EH (cell line): ENCODE data around the gene CREB3L4.

Source experiments
- DNase-seq: peaks from one replicate; pipeline ENCODE4 v3.0.0-alpha.2; 2015; ENCODE audit warnings: low read depth

CREB3L4 gene

DNA sequence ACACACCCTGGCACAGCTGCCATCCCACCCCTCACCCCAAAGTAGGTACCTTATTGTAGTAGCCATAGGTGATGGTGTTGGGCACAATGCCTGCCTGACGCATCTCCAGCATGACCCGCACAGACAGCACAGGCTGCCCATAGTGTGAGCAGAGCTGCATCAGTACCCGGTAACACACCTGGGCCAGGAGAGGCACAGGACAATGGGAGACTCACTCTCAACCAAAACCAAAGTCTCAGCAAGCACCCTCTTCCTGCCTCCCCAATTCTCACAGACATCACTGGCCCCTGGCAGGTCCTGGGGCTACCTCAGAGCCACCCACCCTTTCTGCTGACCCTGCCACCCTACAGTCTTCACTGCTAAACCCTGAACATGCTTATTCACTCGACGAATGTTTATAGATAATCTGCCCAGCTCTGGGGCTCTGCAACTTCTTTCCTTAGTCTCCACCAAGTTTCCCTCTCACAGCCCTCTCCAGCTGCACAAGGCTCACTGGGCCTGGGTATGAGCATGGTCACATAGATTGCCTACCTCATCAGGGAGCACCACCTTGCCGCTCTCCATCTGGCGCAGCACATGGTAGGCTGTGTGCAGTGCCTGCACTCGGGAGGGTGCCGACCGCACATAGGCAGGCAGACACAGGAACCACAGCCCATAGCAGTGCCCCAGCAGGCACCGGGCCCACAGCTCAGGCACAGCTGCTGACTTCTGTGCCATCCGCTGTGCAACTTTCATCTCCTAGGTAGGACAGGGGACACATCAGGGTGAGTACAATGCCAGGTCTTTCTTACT is 31.5 kb upstream of the CREB3L4 start:
- DNase-seq, result no peak

DNA sequence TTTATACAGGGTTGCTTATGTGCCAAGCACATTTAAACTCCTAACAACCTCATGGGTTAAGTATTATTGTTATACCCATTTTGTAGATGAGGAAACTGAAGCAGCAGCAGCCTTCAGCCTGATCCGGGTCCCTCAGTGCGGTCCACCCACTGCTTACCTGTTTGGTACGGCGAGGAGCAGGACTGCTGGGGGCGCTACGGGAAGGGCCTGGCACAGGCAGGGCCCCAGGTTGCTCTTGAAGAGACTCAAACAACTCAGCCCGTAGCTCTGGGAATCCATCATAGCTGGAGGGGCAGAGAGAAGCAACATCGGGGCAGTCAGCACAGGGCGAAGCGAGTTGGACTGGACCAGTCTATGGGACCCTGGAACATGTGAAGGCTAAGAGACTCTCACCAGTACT is 30.4 kb upstream of the CREB3L4 start:
- DNase-seq, result no peak

DNA sequence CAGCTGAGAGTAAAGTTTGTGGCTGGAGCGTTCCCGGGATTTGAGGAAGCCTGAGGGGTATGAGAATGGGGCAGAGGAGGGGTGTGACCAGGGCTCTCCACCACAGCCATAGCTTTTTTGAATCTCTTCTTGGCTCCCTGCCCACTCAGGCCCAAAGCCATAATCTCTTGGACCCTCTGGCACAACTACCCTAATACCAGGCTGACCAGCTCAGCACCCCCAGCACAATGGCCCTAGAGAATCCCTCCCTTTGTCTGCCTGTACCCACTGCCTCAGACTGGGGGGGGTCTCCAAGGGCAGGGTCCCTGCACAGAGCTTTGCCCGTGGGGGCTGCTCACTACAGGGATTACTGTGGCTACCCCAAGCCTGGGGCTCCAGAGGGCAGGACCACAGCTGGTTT is 28.7 kb upstream of the CREB3L4 start:
- no peak for DNase-seq

DNA sequence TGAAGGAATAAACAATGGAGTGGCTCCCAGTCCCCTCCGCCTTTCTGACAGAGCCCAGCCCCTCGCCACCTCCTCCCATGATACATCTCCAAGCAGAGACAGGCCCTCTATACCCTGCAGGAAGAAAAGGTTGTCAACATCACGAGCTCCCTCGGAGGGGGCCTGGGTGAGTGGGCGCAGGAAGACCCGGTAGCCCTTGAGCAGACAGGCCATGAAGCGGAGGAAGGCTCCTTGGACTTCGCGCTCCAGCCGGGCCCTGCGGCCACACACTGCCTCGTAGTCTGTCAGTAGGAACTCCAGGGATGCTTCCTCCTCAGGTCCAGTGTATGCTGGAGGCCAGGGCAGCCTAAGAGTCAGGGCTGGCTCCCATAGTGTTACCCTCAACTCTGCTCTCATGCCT is 28.2 kb upstream of the CREB3L4 start:
- no peak for DNase-seq

DNA sequence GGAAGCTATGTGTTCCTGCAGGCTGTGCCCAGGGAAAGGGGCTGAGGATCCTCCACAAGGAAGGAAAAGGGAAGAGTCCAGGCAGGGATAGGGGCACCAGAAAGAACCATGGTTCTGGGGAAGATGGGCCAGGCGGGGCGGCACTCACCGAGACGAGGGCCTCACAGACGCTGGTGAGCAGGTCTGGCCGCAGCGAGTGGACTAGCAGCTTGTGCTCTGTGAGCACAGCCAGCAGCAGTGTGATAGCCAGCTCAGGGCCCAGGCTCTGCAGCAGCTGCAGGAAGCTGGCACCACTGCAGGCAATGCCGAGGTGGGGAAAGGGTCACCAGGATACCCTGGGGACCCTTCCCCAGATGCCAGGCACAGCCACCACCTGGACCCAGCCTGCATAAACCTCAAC is 26.9 kb upstream of the CREB3L4 start:
- DNase-seq, result no peak

DNA sequence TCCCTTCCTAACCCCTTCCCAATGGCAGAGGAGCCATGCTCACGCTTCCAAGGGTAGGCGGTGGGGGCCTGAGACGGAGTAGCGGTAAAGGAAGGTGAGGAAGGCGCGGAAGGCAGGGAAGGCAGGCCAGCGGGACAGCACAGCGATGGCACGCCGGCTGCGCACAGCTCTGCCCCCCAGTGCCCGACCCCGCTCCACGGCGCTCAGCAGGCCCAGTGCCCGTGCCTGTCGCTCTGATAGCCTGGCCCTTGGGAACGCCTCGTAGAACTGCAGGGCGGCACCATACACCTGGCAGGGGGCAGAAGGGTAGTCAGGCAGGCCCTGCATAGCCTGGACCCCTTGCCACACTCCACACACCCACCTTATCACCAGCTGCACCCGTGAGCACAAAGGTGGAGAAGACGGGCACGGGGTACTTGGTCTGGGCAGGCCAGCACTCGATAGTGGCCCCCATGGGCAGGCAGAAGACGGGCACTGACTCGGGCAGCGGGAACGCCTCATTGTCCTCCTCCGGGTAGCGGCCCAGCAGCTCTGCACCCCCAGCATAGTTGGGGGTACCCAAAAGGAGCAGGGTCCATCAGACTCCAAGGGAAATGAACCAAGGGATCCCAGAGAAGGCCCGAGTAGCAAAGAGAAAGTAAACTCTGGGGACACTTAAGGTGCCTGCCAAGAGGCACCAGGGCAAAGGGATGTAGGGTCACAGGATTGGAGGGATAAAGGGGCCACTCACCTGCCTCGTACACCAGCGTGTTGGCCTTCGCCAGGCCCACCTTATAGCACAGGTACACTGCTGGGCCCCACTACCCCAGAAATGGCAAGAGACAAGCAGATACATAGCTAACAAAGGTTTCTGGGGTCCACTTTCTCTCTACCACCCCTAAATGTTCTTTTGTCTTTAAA is 25.6 kb upstream of the CREB3L4 start:
- DNase-seq, result no peak

DNA sequence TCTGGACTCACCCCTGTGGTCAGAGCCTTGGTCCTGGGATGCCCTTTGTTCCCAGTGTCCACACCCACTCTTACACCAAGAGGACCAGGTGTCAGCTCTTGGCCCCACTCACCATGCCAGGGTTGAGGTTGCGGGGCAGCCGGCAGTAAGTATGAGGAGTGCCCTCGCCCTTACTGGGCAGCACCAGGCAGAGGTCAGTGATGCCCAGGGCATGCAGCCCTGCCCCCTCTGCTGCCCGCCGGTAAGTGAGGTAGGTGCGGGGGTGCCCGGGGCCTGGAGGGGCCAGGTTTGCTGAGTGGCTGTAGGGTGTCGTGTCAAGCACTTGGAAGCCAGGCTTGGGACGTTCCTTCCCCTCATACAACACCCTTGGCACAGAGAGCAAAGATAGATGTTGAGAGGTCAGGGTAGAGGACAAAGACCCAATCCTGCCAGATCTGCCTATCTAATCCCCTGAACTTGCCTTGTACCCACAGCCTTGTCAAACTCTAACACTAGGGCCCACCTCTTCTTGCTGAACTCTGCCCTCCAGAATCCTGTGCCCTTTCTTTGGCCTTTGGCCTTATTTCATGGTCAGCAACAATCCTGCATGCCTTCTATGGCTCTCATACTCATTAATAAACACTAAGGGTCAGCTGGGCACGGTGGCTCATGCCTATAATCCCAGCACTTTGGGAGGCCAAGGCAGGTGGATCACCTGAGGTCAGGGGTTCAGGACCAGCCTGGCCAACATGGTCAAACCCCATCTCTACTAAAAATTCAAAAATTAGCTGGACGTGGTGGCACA is 24.7 kb upstream of the CREB3L4 start:
- no peak for DNase-seq

DNA sequence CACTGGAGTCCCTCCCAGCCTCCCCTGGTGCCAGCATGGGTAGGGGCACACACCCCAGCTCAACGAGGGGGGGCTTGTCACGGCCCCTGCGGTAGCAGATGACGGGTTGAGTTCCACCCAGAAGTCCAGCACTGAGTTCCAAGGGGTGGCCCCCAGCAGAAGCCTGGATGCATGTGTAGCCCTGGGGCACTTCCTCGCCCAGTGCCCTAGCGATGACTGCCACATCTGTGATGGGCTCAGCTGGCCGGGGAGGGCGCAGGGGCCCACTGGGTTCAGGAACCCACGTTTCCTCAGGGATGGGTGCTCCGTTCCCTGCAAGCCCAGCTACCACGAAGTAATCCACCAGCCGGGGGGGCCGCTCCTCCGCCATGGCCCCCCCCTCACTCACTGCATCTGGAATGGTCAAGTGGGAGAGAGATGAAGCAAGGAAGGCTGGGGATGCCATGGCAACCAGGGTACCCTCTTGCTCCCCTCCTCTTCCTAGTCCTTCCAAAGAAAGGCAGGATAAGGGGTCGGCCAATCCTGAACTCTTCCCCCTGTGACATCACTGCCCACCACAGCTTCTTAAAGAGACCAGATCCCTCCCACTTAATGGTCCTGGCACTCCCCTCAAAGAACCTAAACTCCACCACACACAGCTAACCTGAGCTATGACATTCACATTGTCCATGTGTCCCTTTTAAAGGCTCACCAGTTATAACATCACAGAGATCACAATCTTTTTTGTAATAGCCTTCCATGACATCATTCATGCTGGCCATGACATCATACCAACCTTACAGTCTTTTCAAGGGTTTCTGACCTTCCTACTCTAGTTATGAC is 23.5 kb upstream of the CREB3L4 start:
- DNase-seq, result no peak

DNA sequence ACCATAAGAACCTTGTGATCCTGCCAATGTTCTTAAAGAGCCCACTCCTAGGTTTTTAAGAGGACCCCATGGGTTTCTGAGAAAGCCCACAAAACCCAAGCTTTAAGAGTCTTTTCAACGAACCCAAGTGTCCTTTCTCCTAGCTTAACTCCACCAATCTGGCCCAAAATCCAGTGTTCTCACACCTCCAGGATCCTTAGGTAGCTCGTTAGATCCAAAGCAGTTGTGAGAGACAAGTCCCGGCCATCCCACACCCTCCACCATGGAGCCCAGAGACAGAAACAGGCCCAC is 22.9 kb upstream of the CREB3L4 start:
- no peak for DNase-seq

DNA sequence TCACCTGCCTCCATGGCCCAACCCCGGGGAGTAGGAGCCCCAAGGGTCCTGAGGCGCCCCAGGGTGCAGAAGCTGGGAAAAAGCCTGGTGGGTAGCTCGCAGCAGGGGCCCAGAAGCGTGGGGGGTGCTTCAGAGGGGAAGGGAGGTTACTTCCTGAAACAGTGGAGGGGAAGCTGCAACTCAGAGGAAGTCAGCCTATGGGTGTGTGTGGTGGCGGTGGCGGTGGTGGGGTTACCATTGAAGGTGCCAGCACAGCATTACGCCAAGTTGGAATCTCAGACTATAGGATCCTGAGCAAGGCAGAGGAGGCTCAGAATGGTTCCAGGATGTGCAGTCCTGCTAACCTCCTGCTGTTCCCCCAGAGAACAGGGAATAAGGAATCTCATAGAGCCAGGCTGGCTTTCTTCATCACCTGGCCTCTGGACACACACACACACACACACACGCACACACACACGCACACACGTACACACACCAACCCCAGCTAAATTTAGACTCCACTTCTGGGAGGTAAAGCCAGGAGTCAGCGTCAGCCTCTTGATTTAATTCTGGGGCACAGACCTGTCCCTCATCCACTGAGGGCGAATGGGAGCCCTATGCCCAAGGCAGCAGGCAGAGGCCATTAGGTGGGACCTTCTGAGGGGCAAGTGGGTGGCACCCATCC is 22.4 kb upstream of the CREB3L4 start:
- peak; percentile 34 for DNase-seq

DNA sequence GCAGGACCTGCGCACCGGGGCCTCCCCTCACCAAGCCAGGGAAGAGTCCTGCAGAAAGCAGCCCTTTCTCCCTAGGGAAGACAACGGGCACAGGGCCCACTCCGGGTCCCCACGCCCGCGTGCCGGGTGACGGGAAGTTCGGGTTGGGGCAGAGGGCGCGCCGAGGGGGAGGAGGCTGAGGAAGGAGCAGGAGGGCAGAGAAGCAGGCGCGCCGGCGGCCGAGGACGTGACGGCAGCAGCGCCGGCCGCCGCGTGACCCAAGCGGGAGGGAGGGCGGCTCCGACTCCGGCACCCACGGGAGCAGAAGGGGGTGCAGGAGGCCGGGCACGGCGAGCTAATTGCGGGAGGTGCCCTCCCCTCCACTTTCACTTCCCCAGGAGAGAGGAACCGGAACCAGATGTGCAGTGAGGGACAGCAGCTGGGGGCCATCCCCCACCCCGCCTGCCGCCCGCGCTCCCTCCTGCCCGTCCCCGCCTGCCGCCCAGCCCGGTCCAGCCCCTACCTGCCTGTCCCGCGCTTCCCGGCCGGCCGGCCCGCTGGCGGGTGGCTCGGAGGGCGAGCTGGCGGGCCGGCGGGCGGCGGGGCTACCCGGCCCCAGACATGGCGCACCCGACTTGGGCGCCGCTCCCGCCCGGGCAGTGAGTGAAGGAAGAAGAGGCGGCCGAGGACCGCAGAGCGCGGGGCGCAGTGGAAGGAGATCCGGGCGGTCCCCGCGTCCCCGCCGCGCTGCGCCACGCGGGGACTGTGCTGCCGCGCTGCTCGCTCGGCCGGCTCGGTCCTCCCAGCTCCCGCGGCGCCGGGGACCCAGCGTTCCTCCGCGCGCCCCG is 21.7 kb upstream of the CREB3L4 start:
- peak; percentile 74 for DNase-seq

DNA sequence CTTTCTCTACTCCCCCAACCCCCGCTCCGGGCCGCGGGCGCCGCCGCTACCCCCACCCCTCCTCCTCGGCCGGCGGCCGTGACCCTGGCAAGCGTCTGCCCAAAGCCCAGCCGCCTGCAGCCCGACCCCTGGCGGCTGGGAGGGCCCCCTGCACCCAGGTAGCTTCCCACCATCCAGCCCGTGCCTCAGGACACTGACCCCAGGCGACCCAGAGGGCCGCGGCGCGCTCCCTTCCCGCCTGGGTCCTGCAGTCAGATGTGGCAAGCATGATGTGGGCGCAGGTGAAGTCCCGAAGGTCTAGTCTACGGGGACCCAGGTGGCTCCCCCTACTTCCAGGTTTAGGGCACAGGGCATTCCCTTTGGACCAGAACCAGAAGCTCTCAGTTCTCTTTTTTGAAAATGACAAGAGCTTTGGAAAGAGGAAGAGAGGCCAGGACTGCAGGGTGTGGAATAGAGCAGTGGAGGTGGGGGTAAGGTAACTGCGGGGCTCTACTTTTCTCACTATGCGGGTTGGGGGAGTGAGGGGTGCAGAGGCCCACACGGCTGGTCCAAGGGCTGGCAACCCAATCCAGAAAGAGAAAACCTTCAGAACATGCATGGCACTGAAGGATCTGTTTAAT is 21.0 kb upstream of the CREB3L4 start, which contains the start of gene DENND4B:
Gene DENND4B, minus strand, starts transcription at position 97 of the 620 bp plus-strand sequence. CDS start 2,344 bp downstream, outside the sequence.
- DNase-seq, result peak; percentile 79

DNA sequence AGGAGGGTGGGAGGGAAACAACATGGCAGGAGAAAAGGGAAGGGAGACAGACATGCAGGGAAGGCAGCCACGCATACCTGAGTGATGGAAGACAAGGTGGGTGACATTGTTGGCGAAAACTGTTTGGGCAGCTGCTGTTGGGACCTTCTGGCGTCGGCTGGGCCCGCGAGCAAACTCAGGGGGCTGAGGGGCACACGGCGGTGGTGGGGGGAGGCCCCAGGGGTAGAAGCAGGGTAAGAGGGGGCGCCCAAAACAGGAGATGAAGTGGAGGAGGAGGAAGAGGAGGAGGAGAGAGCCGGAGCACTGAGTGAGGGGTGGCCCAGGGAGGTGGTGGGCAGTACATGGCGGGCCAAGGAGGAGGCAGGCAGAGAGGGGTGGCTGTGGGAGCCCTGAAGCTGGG is 16.5 kb upstream of the CREB3L4 start:
- no peak for DNase-seq

DNA sequence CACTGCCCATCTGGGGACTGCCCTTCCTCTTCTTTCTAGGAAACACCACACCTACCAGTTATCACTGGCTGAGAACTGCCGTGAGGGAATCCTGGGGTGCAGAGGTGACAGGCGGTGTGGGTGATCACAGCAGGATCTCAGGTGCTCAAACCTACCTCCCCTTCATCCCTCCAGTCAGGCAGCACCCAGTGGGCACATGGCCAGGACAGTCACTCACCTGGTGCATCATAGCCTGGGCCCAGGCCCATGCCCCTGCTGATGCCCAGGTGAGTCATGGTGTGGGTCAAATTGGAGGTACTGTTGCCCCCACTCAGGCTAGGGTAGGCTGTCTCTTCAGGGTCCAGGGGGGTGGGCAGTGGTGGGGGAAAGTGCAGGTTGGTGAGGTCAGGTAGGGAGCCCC is 15.9 kb upstream of the CREB3L4 start:
- no peak for DNase-seq

DNA sequence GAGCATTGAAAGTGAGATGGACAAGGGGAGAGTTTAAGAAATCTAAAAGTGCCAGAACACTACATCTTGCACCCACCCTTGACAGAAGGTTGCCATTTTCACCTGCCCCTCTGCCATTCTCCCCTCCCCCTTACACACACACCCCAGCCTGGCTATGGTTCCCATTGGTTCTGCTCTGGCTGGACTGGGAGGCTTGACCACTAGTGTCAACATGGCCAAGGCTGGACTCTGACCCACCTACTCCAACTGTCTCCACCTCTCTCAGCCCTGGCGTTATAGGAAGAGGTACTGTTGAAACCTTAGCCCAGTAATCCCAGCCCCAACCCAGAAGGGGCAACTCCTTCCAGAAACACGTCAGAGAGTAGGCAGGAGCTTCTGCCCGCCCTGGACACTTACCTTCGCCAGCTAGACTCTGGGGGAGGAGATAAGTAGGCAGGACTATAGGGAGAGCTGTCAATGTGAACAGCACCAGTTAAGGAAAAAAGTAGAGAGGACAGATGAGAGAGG is 13.8 kb upstream of the CREB3L4 start:
- DNase-seq, result no peak

DNA sequence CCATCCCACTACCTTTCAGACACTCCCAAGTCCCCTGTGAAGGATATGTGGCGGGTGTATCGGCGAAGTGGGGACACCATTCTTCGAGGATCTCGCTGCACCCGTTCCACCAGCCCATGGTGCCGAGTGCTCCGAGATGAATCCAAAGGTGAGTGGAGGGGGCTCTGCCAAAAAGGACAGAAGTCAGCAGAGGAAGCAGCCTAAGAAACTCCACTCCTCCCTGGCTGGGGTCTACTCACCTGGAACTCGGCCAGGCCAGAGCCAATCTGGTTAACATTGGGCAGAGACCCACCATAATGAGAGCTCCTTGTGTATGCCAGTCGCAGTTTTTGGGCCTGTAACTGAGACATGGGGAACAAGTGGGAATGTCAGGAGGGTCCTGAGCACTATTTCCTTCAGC is 12.9 kb upstream of the CREB3L4 start:
- DNase-seq, result no peak

DNA sequence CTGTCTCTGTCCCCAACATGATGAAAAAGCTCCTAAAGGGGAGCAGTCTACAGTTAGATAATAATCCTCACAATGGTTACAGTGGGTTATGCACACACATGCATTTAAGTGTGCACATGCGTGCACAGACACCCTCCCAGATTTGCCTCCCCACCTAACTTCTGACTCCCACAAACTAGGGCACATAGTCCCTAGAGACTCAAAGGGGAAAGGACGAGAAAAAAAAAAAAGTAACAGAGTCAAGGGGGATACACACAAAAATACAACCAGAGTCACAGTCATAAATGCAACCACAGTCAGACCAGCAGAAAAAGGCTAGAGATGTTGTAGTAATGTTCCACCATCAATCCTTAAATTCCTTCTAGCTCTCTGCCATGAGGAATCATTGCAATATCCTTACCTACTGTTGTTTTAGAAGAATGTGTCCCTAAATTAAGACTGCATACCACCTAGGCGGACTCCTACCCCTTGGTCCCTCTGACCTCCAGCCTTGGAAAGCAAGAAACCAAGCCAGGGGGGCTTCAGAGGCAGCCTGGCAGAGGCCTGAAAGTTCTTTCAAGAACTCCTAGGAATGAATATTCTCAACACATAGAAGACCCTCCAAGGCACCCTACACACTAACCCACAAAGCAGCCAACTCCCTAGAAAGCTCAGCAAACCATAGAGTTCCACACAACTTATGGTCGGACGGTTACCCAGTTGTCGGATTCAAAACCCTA is 10.5 kb upstream of the CREB3L4 start:
- DNase-seq, result no peak

DNA sequence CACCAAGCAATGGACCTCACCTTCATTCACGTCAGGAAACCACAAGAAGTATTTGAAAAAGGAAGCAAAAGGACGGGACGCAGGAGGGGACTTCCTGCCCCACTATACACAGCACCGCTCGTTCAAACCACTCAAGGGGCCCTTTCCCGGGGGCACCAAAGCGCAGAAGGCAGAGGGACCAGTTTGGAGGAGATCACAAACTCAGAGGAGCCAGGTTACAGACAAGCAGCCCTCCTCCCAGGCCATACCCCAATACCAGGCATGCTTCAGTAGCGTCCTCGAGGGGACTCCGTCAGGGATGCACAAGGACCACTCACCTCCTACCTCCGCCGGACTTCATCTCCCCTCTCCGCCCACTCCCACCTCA is 10.0 kb upstream of the CREB3L4 start:
- DNase-seq, result peak; percentile 37
